GM06990 (cell line): ENCODE data around the gene MRGPRE.

Experiments
- DNase-seq: peaks from one replicate; pipeline ENCODE4 v3.0.0-alpha.2; 2011; ENCODE audit not compliant: insufficient read length; ENCODE audit errors: extremely low read depth
- H3K27me3 ChIP-seq: replicated peaks from 2 replicates; pipeline ENCODE4 v1.6.0; 2011; ENCODE audit warnings: low read length; ENCODE audit not compliant: control insufficient read depth, insufficient read depth
- H3K36me3 ChIP-seq: 2 replicates; pipeline ENCODE4 v1.5.1; 2011; ENCODE audit warnings: low read length; ENCODE audit not compliant: control insufficient read depth, insufficient read depth
- H3K4me3 ChIP-seq: replicated peaks from 2 replicates; pipeline ENCODE4 v1.5.1; 2011; ENCODE audit warnings: low read depth, mild to moderate bottlenecking, control low read depth, low read length
- CTCF ChIP-seq: IDR thresholded peaks from 2 replicates; pipeline ENCODE4 v1.5.1; 2011; ENCODE audit warnings: low read length, control low read depth, mild to moderate bottlenecking, inconsistent platforms; ENCODE audit not compliant: insufficient read depth, poor library complexity, severe bottlenecking

MRGPRE gene

GRCh38 chr11:3230636-3231549 is 1.3 kb downstream of the MRGPRE start:
- no peak overlapping the region for H3K4me3 ChIP-seq
- no peaks in the 10 kb centered on the region; the same call in 1 of the 2 replicates for H3K27me3 ChIP-seq
- no peaks in the 10 kb centered on the region for H3K36me3 ChIP-seq
- no peak for TF ChIP-seq CTCF
- no peak for DNase-seq

- Histone ChIP-seq H3K4me3 (no peak overlapping the region), H3K36me3 (no peaks in the 10 kb centered on the region), H3K27me3 (no peaks in the 10 kb centered on the region; the same call in 1 of the 2 replicates)
- DNase-seq: no peak
- TF ChIP-seq CTCF: no peak
These were observed 2.3 kb downstream of the MRGPRE start for GRCh38 chr11:3229673-3230630.

GRCh38 chr11:3228445-3228829 is 3.8 kb downstream of the MRGPRE start:
- Histone ChIP-seq H3K36me3 (no peaks in the 10 kb centered on the region), H3K27me3 (no peaks in the 10 kb centered on the region; the same call in 1 of the 2 replicates), H3K4me3 (no peak overlapping the region)
- DNase-seq: no peak
- TF ChIP-seq CTCF: no peak

GRCh38 chr11:3227568-3228444 is 4.4 kb downstream of the MRGPRE start:
- TF ChIP-seq CTCF: no peak
- H3K36me3 ChIP-seq: no peaks in the 10 kb centered on the region
- H3K27me3 ChIP-seq: no peaks in the 10 kb centered on the region; the same call in 1 of the 2 replicates
- DNase-seq: no peak
- H3K4me3 ChIP-seq: no peak overlapping the region
